Keratinocyte (primary cell): ENCODE data around the gene CD300C. TPM values are rescaled to one million over a fixed set of nuclear protein-coding genes. Genes with fewer than 3 reads are reported as not detected.

ENCODE experiments used
- DNase-seq: peaks from one replicate; pipeline ENCODE4 v3.0.0-alpha.2; 2011; ENCODE audit warnings: low read depth, missing footprints, low spot score
- FAIRE-seq: peaks from 2 replicates; lab custom pipeline; 2011; peaks lifted over from hg19 to GRCh38; lab: Jason Lieb, UNC
- H2AFZ ChIP-seq: 2 replicates; pipeline ENCODE4 v1.6.0; 2012; ENCODE audit warnings: low read length, control low read depth, inconsistent platforms; ENCODE audit not compliant: control insufficient read depth
- H3K27ac ChIP-seq: 2 replicates; pipeline ENCODE4 v1.5.1; 2011; ENCODE audit warnings: low read length; ENCODE audit not compliant: control insufficient read depth, insufficient read depth
- H3K27me3 ChIP-seq: 3 replicates; pipeline ENCODE4 v1.6.0; 2011; ENCODE audit warnings: low read length; ENCODE audit not compliant: control insufficient read depth, insufficient read depth; ENCODE audit errors: extremely low read depth
- H3K36me3 ChIP-seq, 2 experiments: 2 replicates in 1 of 2; 3 replicates in 1 of 2; pipeline ENCODE4 v1.5.1; 2011; ENCODE audit warnings: low read length in 2 of 2, mild to moderate bottlenecking in 1 of 2; ENCODE audit not compliant: control insufficient read depth in 2 of 2, insufficient read depth in 2 of 2; ENCODE audit errors: extremely low read depth in 1 of 2
- H3K4me1 ChIP-seq: 3 replicates; pipeline ENCODE4 v1.5.1; 2011; ENCODE audit warnings: low read length; ENCODE audit not compliant: control insufficient read depth, insufficient read depth; ENCODE audit errors: extremely low read depth
- H3K4me2 ChIP-seq: 3 replicates; pipeline ENCODE4 v1.6.0; 2011; ENCODE audit warnings: low read depth, low read length; ENCODE audit not compliant: control insufficient read depth, insufficient read depth; ENCODE audit errors: extremely low read depth
- H3K4me3 ChIP-seq, 3 experiments: fragments of 200-600 bp in 1 of 3; sonication (generic) in 1 of 3; 2 replicates in 2 of 3; 3 replicates in 1 of 3; pipeline ENCODE4 v1.5.1; 2011 to 2016; ENCODE audit warnings: low read length in 3 of 3, mild to moderate bottlenecking in 3 of 3, control low read depth in 2 of 3, inconsistent platforms in 1 of 3, low read depth in 1 of 3, mixed read lengths in 1 of 3, mixed run types in 1 of 3, moderate library complexity in 1 of 3; ENCODE audit not compliant: control insufficient read depth in 2 of 3, insufficient read depth in 2 of 3; ENCODE audit errors: extremely low read depth in 1 of 3
- H3K79me2 ChIP-seq: 2 replicates; pipeline ENCODE4 v1.6.0; 2012; ENCODE audit warnings: low read length; ENCODE audit not compliant: control insufficient read depth, insufficient read depth
- H3K9ac ChIP-seq: 3 replicates; pipeline ENCODE4 v1.6.0; 2011; ENCODE audit warnings: low read length; ENCODE audit not compliant: control insufficient read depth, insufficient read depth; ENCODE audit errors: extremely low read depth
- H3K9me1 ChIP-seq: 3 replicates; pipeline ENCODE4 v1.6.0; 2011; ENCODE audit warnings: low read length; ENCODE audit not compliant: control insufficient read depth, insufficient read depth; ENCODE audit errors: extremely low read depth
- H3K9me3 ChIP-seq: 2 replicates; pipeline ENCODE4 v1.5.1; 2012; ENCODE audit warnings: low read depth, low read length; ENCODE audit not compliant: control insufficient read depth
- H4K20me1 ChIP-seq: 3 replicates; pipeline ENCODE4 v1.6.0; 2011; ENCODE audit warnings: low read length; ENCODE audit not compliant: control insufficient read depth, insufficient read depth; ENCODE audit errors: extremely low read depth
- EZH2 ChIP-seq: IDR thresholded peaks from one replicate; pipeline ENCODE4 v1.6.1; 2012; ENCODE audit warnings: inconsistent platforms, mild to moderate bottlenecking, low read length, moderate library complexity
- dilution Hi-C: fragments of 300-500 bp; cut with MboI; formaldehyde crosslinking; loops from one replicate; pipeline ENCODE4 v1.7.0; 2020; ENCODE audit warnings: low sequenced_read_pairs; ENCODE audit not compliant: extremely low pct_ligation_motif_present
- polyA plus RNA-seq, 5 experiments: library from polyadenylated mRNA; depleted of rRNA in 3 of 5; stranded (reverse) in 3 of 5; stranded (forward) in 1 of 5; unstranded in 1 of 5; fragments of >200 nt; gene quantifications; 1 replicate in 1 of 5; 2 replicates in 3 of 5; 3 replicates in 1 of 5; pipeline versions ENCODE4 v1.2.1 to v1.2.3, GENCODE V29; 2011 to 2012; ENCODE audit warnings: missing spikeins in 2 of 5, low read depth in 1 of 5, low replicate concordance in 1 of 5
- TF ChIP-seq, protein P1 (sequence below), 3 experiments: IDR thresholded peaks in 1 of 3; conservative IDR thresholded peaks in 1 of 3; optimal IDR thresholded peaks in 1 of 3; 2 replicates in 2 of 3; 3 replicates in 1 of 3; pipeline versions ENCODE3 to v1.5.1; 2011; ENCODE audit warnings: low read length in 3 of 3, mild to moderate bottlenecking in 3 of 3, moderate library complexity in 2 of 3, control low read depth in 1 of 3, inconsistent platforms in 1 of 3; ENCODE audit not compliant: insufficient read depth in 2 of 3; ENCODE audit errors: extremely low read depth in 1 of 3

Gene CD300C
- polyA plus RNA-seq, 1 donor (not counting 4 experiments of a cell fraction or from before 2014, with no cell fraction given), result not detected

DNA sequence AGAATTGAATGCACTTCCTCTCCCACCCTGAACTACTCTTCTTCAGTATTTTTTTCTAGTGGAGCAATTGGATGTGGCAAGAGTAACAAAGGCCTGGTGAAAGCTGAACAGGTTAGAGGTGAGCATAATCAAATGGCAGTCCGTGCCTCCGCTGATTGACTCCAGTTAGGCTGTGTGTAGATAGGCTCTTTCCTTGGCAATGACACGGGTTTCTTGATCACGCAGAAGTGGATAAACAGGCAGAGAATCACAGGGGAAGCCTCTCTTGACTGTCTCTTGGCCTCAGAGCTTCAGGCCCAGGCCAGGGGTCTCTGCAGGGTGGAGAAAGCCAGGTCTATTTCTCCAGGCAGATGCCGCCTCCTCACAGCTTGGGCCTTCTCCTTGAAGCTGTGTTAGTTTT is 18.8 kb downstream of the CD300C start:
- dilution Hi-C loops, result no loop called here
- H3K4me1 ChIP-seq, result no peaks in the 10 kb centered on the region
- no peaks in the 10 kb centered on the region for H3K79me2 ChIP-seq
- H3K9ac ChIP-seq, result no peak overlapping the region
- H3K9me1 ChIP-seq, result no peaks in the 10 kb centered on the region
- H3K27ac ChIP-seq, result no peak overlapping the region
- no peak for TF ChIP-seq EZH2
- TF ChIP-seq, protein P1, sequence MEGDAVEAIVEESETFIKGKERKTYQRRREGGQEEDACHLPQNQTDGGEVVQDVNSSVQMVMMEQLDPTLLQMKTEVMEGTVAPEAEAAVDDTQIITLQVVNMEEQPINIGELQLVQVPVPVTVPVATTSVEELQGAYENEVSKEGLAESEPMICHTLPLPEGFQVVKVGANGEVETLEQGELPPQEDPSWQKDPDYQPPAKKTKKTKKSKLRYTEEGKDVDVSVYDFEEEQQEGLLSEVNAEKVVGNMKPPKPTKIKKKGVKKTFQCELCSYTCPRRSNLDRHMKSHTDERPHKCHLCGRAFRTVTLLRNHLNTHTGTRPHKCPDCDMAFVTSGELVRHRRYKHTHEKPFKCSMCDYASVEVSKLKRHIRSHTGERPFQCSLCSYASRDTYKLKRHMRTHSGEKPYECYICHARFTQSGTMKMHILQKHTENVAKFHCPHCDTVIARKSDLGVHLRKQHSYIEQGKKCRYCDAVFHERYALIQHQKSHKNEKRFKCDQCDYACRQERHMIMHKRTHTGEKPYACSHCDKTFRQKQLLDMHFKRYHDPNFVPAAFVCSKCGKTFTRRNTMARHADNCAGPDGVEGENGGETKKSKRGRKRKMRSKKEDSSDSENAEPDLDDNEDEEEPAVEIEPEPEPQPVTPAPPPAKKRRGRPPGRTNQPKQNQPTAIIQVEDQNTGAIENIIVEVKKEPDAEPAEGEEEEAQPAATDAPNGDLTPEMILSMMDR (optimal IDR thresholded peaks at IDR 0.05 in 1 of 3, IDR thresholded peaks at IDR 0.05 in 1 of 3, conservative IDR thresholded peaks at IDR 0.05 in 1 of 3; ENCODE audit: extremely low read depth in 1 of 3, insufficient read depth in 2 of 3, low read length in 3 of 3), result no peak
- no peak overlapping the region for H3K4me3 ChIP-seq
- no peak overlapping the region for H2AFZ ChIP-seq
- DNase-seq (no peak), FAIRE-seq (no peak)
- no peaks in the 10 kb centered on the region for H3K36me3 ChIP-seq
- H4K20me1 ChIP-seq, result no peaks in the 10 kb centered on the region
- no peaks in the 10 kb centered on the region for H3K27me3 ChIP-seq
- H3K4me2 ChIP-seq, result no peak overlapping the region
- no peaks in the 10 kb centered on the region for H3K9me3 ChIP-seq

DNA sequence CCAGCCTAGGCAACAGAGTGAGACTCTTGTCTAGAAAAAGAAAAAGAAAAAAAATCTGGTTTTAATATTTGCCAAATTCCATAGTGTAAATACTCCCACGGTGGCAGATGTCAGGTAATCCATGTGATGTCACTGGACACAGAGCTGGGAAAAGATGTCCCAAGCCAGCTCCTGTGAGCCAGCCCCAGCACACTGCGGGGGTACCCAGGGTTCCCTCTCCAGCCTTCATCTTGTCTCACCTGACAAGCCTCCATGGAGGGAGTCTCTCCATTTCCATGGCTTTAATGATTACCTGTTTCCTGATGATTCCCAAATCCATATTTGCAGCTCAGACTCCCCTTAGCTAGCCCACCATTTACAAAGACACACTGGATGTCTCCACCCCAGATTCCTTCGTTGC is 19.2 kb downstream of the CD300C start:
- Histone ChIP-seq H3K4me3 (no peak overlapping the region), H3K79me2 (no peaks in the 10 kb centered on the region), H3K4me2 (no peak overlapping the region), H2AFZ (no peak overlapping the region), H3K36me3 (no peaks in the 10 kb centered on the region), H3K9me3 (no peaks in the 10 kb centered on the region), H3K27me3 (no peaks in the 10 kb centered on the region), H3K9ac (no peak overlapping the region), H3K27ac (no peak overlapping the region), H3K4me1 (no peaks in the 10 kb centered on the region), H4K20me1 (no peaks in the 10 kb centered on the region), H3K9me1 (no peaks in the 10 kb centered on the region)
- DNase-seq (no peak), FAIRE-seq (no peak)
- TF ChIP-seq, protein P1 (optimal IDR thresholded peaks at IDR 0.05 in 1 of 3, IDR thresholded peaks at IDR 0.05 in 1 of 3, conservative IDR thresholded peaks at IDR 0.05 in 1 of 3; ENCODE audit: extremely low read depth in 1 of 3, insufficient read depth in 2 of 3, low read length in 3 of 3), result no peak
- TF ChIP-seq EZH2, result no peak
- dilution Hi-C loops, result no loop called here
